GM19023 (cell line): ENCODE data around the gene GAGE12J.
"Not testable (repeated sequence)": the region's sequence is repeated elsewhere in the genome, so short reads cannot be mapped to it uniquely, and the experiment has no call there.

ENCODE experiments used
- ATAC-seq: cut with Tn5 transposase; IDR thresholded peaks from one replicate; pipeline ENCODE4 v1.9.1; 2021; ENCODE audit warnings: mild to moderate bottlenecking, moderate library complexity; ENCODE audit not compliant: unreplicated experiment

The GAGE12J gene

DNA sequence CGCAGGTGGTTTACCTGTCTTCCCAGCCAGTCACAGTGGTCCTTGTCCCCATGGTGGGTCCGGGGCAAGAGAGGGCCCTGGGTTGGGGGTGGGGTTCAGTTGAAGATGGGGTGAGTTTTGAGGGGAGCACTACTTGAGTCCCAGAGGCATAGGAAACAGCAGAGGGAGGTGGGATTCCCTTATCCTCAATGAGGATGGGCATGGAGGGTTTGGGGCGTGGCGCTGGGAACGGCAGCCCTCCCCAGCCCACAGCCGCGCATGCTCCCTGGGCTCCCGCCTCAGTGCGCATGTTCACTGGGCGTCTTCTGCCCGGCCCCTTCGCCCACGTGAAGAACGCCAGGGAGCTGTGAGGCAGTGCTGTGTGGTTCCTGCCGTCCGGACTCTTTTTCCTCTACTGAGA lies at the start of gene GAGE12J:
Gene GAGE12J, plus strand, starts transcription at position 301 of the 400 bp plus-strand sequence. CDS start 1,157 bp downstream, outside the sequence.
- not testable (repeated sequence) for ATAC-seq

- no peak for ATAC-seq
These were observed 49.4 kb upstream of the GAGE12J start for GRCh38 chrX:49272421-49272820.

DNA sequence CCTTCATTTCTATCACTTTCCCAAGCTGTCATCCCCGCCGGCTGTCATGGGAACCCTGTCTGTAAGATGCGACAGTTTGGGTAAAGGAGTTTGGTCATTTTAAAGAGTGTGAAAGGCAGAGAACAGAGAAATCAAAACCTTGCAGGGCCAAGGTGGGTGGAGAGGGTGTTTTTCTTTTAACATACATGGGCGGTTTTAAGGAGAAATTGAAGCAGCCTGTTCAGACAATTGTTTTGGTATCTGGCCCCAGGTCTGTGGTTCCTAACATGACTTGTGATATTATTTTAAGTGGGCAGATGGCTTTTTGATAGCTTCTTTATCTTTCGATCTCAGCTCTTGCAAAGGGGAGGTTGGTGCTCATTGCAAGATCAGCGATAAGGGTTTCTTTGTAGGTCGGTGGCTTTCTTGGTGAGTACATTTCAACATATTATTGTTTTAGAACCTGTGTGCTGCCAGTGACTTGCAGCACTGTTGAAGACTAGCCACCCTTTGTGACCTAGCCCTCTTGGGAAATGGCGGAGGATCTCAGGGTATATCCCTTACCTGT lies 48.6 kb upstream of the GAGE12J start:
- ATAC-seq, result no peak

GRCh38 chrX:49276207-49276606 lies 45.6 kb upstream of the GAGE12J start:
- no peak for ATAC-seq

DNA sequence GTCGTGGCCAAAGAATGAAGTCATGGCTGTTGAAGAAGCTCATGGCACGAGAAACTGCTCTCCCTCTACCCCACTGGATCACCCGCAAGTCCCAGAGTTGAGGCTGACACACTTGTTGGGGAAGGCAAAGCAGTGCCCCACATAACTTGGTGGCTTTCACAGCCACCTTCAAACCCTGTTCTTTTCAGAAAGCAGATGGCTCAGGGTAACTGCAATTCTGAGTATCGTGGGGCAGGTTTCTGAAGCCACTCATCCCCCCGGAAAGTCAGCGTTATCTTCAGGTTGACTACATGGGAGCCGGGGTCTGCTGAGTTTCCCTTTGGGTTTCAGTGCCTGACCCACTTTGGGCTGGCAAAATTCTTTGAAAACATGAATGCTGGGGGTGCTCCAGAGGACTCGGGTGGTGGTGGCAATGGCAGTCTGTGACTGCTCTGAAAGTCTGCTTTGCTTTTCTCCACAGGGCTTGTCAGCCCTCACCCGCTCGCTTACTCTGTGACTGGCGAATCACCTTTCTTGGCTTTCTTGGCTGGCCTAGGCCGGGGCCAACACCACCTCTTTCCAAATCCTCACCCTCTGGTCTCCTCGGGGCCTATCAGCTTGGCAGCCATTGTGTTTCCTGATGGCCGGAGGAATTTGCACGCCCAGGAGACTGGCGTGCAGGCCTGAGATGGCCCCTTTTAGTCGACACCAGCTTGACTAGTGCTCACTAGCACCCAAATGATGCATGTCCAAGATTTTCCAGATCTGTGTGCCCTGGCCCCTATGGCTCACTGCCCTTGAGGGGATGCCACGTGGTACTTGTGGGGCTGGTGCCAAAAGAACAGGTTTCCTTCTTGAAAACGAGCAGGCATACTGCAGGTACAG lies 44.9 kb upstream of the GAGE12J start:
- no peak for ATAC-seq

DNA sequence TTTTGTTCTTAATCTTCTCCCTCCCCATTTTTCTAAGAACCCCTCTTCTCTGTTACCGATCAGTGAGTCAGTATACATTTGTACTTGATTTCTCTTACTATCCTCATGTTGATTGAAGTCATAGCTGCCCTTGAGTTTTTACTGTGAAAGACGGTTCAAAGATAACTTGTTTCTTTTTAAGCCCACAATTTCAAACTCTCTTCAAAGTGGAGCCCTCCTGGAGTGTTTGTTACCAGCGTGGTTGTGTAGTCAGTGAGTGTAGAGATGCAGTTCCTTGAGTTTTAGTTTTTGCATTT lies 44.4 kb upstream of the GAGE12J start:
- no peak for ATAC-seq

- no peak for ATAC-seq
These were observed 43.8 kb upstream of the GAGE12J start for GRCh38 chrX:49278081-49278480.

DNA sequence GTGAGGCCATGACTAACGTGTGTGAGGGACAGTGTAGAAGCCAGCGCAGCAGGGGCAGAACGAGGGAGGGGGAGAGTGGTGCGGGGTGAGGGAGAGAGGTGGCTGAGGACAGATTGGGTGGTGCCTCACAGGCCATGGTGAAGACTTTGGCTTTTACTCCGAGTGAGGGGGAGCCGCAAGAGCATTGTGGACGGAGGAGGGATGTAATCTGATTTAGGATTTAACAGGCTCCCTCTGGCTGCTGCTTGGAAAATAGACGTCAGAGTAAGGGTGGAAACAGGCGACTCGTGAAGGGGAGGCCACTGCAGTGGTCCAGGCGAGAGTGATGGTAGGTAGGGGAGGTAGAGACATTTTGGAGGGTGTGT lies 39.2 kb upstream of the GAGE12J start:
- ATAC-seq, result no peak

DNA sequence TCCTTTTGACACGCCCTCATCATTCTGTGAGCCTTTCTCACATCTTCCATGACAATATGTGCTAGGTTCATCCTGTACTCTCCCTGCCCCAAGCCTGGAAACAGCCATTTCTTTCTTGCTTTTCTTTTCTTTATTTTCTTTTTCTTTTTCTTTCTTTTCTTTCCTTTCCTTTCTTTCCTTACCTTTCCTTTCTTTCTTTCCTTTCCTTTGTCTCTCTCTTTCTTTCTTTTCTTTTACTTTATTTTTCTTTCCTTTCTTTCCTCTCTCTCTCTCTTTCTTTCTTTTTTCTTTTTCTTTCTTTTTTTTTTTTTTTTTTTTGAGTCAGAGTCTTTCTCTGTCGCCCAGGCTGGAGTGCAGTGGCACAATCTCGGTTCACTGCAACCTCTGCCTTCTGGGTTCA lies 37.6 kb upstream of the GAGE12J start:
- ATAC-seq, result no peak

- ATAC-seq, result no peak
These were observed 35.7 kb upstream of the GAGE12J start for GRCh38 chrX:49286136-49286535.

- no peak for ATAC-seq
These were observed 35.3 kb upstream of the GAGE12J start for GRCh38 chrX:49286581-49286980.

GRCh38 chrX:49287665-49288064 lies 34.2 kb upstream of the GAGE12J start:
- ATAC-seq, result no peak

GRCh38 chrX:49290215-49290614 lies 31.6 kb upstream of the GAGE12J start:
- no peak for ATAC-seq

DNA sequence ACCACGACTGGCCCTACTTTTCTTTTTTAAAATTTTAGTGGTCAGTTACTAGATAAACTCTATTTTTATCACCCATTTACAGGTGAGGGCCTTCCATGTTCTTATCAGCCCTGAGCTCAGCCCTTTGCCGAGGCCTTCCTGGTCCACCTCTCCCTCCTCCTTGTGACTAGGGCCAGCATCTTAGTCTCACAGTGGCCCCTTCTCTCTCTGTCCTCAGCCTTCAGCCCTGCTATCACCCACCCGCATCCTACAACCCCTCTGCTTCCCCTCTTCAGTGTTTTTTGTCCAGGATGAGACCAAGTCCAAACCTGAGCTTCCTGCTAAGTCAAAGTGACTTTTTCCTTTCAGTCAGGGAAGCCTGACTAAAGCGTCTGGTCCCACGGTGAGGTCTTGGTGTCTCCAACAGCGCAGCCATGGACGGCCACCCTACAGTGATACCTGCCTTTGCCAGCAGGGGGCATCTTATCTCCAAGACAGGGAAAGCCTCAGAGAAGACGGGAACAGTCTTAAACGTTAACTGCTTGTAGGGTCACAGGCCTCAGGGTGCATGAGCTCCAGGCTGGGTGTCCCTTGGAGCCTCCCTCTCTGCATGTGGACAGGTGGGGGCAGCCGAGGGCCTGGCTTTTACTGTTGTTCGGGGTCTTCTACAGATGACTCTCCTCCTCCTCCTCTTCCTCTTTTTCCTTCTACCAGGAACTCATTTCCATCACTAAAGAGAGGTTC lies 30.1 kb upstream of the GAGE12J start:
- ATAC-seq, result peak; percentile 64

DNA sequence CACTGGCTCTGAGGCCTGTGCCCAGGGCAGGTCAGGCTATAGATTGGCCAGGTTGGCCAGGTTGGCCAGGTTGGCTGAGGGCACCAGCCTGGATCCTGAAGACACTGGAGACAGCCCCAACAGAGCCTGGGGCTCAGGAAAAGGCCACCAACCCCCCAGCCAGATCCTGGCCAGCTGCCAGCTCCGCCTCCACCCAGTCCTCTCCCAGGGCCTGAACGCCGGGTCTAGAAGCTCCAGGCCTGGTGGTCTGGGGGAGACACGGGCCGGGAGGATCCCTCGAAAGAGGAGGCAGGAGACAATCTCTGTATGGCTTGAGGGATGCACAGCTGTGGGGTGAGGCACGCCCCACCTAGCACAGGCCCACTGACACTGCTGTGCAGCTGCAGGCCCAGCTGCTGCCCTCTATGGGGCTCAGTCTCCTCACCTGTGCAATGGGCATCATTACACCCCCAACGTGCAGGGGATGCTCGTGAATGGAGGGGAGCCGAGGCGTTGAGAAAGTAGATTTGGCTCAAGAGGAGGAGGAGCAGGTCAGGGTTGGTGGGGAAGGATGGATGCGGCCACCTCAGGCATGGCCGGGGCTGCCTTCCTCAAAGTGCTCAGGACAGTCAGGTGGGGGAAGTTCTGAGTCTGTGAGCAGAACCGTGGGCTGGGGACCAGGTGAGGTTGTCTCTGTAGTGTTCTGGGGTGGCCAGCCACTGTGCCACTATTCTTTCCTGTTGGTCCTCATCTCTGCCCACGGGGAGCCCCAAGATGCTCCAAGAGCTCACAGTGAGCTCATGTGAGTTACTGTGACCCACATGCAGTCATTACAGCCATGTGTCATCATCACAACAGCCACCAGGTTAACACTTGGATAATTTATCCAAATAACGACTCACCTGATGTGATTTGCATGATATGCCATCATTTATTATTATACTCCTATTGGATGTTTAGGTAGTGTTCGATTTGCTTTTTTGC lies 29.2 kb upstream of the GAGE12J start:
- ATAC-seq, result no peak

DNA sequence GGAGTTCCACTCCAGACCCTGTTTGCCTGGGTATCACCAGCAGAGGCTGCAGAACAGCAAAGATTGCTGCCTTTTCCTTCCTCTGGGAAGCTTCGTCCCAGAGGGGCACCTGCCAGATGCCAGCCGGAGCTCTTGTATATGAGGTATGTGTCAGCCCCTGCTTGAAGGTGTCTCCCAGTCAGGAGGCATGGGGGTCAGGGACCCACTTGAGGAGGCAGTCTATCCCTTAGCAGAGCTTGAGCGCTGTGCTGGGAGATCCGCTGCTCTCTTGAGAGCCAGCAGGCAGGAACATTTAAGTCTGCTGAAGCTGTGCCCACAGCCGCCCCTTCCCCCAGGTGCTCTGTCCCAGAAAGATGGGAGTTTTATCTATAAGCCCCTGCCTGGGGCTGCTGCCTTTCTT lies 22.5 kb upstream of the GAGE12J start:
- ATAC-seq, result not testable (repeated sequence)

DNA sequence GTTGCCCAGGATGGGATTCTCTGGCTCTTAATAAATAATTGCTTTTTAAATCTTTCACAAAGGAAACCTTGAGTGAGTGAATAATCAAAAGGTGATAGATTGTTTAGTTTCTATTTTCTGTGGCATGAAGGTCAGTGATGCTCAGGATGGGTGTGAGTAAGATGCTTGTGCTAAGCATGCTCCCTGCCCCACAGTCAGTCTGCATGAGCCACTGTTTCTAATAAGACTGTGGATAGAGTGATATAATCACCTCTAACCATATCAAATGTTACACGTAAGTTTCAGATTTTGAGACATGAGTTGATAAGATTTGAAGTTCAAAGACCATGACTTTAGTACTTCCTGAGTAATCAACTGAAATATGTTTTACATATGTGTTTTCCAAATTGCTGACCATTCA lies 21.1 kb upstream of the GAGE12J start:
- ATAC-seq, result no peak

GRCh38 chrX:49303346-49303745 lies 18.5 kb upstream of the GAGE12J start, which contains the start of gene GAGE10:
TSS of gene GAGE10 (plus strand) at chrX:49303646. CDS start at chrX:49304860, 1,214 bp downstream.
- no peak for ATAC-seq

DNA sequence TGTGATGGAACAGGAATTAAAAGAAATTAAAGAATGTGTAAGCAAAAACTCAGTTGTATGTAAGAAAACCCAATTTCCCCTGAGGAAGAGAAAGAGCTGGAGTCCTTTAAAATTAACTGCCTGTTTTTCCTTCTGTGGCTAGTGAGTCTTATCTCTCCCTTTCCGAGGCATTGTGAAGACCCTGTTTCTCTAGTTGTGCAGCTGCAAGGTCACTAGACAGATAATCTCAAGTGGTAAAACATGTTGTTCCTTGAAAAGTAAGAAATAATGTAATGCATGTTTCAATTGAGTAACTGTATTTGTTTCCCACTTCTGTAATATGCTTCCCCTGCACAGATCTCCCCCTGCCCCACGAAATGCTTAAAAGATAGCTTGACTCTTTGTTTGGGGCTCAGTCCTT lies 14.1 kb upstream of the GAGE12J start:
- not testable (repeated sequence) for ATAC-seq

DNA sequence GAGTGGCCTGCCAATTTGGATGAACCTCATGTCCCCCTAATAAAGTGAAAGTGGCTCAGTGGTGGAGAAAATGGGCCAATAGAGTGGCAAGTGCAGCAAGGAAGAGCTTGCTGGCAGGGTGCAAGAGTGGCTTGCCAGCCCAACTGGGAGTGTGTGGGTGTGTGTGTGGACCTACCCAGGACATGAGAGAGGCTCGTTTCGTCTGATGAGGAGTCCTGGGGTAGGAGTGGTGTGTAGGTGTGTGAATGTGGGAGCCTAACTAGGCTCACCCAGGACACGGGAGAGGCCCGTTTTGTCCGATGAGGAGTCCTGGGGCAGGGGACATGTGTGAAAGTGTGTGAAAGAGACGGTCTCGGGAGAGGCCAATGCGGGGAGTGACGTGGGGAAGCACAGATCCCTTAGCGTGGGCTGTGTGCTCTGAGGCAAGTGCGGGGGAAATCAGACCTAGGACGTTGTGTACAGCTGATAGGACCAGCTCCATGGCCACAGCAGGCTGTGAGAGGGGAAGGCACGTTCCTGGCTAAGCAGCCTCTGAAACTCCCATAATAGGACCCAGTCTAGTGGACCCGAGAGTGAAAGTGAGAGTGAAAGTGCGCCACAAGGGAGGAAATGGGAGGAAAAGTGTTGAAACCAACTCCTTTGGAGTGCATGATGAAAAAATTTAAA lies 13.1 kb upstream of the GAGE12J start:
- no peak for ATAC-seq
